Activated T-helper 9 cell treated with anti-CD3 and anti-CD28 coated beads, Interleukin-2, amount 50 U/mL, for 16 hours (primary cell): Measurements from ENCODE around the gene BMP7.

Source experiments
- DNase-seq: peaks from one replicate; pipeline ENCODE4 v3.0.0-alpha.2; 2020; ENCODE audit warnings: low read depth

Gene BMP7

DNA sequence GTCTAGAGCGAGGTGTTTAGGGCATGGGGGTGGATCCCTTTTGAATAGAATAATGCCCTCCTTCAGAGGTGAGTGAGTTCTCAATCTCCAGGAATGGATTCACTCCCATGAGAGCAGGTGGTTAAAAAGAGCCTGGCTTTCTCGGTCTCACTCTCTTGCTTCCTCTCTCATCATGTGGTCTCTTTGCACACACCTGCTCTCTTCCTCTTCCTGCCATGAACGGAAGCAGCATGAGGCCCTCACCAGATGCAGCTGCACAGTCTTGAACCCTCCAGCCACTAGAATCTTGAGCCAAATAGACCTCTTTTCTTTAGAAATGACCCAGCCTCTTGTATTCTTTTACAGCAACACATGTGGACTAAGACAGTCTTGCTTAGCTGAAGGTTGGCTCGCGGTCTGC lies 119.3 kb downstream of the BMP7 start:
- DNase-seq = no peak

DNA sequence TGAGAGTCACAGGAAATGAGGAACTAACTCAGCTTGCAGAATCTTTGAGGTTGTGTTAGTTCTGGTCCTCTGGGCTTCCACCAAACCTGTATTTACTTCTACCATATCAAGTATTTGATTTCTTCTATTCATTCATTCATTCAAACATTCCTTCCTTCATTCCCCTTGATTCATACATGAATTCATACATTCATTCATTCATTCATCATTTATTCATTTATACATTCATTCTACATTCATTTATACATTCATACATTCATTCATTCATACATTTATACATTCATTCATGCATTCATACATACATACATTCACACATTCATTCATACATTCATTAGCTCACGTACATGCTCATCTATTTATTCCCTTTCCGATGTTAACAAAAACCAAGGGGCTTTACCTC lies 120.3 kb downstream of the BMP7 start:
- DNase-seq = no peak

DNA sequence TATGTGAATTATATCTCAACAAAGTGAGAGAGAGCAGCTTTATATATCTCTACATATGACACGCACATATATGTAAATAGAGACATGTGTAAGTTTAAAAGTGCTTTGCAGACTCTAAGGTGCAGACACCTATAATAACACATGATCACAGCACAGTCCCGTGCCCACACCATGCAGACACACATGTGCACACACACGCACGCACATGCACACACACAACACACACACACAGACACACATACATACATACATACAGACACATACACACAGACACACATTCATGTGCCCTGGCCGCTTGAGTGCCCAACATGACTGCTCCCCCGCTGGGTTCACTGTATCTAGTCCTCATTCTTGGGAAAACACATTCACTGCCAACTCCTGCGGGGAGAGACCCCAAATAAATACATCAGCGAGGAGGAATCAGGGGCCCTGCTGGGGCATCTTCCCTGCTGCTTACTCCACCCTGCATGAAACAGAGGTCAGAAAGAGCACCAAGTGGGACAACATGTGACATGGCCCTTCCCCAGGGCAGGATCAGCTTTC lies 121.3 kb downstream of the BMP7 start:
- DNase-seq = no peak

DNA sequence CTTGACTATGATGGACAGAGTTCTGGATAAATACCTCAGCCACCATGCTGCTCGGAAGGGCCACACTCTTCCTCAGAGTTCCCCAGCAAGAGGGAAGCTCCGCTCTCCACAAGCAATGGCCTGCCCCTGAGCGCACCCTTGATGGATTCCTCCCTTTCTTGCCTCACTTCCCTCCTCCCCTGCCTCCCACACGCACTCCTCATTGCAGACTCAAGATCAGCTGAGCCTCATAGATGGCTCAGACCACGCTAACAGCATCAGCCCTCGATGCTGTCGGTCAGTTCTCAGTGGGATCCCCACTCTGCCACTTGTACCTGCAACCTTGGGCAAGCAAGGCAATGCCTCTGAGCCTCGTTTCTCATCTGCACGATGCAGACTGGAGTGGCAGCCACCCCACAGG lies 123.3 kb downstream of the BMP7 start:
- DNase-seq = no peak

DNA sequence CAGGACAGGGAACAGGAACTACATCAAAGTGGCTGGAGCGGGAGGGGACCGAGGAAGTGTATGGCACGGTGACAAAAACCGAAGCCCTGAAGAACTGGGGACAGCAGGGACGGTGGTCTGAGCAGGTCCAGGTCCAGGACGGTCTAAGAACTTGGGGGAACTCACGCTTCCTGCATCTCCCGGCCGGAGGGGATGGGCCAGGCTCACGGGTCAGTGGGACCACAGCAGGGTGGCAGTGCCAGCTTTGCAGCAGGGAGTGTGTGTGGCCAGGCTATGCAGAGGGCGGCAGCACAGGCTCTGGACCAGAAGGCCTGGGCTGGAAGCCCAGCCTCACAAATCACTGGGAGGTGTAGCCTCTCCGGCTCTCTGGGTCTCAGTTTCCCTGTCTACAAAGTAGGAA lies 123.8 kb downstream of the BMP7 start:
- no peak for DNase-seq

DNA sequence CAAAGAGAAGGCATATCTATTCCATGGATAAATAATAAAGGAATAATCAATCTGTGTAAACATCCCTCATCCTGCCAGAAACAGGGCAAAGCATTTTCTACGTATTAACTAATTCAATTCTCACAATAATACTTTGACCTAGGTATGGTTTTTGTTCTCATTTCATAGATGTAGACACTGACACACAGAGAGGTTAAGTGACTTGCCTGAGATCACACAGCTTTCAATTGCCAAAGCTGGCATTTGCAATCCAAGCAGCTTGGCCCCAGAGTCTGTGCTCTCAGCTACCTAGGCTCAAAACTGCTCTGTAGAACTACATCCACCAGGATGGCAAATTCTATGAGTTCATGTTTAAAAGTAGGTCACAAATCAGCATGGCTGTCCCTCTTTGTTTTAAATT lies 124.9 kb downstream of the BMP7 start:
- no peak for DNase-seq

DNA sequence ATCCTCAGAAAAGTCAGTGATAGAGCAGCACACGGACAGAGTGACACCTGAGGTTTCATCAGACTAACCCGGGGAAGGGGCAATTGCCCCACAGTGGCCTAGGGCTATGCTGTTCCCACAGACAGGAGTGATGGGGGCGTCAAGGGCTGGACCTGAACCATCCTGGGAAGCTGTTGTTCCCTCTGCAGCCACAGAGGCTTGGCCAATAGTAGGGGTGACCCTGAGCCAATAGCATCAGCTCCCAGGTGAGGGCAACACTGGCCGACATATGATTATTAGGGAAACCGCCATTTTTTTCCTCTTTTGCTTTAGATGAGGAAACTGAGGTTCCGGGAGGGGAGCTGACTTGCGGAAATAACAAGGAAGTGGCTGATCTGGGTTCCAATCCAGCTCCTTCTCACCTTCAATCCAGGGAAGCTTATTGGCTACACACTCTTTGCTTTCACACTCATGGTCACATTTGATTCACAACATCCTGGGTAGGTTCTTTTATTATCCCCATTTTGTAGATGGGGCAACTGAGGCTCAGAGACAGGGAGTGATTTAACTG lies 126.0 kb downstream of the BMP7 start:
- no peak for DNase-seq

DNA sequence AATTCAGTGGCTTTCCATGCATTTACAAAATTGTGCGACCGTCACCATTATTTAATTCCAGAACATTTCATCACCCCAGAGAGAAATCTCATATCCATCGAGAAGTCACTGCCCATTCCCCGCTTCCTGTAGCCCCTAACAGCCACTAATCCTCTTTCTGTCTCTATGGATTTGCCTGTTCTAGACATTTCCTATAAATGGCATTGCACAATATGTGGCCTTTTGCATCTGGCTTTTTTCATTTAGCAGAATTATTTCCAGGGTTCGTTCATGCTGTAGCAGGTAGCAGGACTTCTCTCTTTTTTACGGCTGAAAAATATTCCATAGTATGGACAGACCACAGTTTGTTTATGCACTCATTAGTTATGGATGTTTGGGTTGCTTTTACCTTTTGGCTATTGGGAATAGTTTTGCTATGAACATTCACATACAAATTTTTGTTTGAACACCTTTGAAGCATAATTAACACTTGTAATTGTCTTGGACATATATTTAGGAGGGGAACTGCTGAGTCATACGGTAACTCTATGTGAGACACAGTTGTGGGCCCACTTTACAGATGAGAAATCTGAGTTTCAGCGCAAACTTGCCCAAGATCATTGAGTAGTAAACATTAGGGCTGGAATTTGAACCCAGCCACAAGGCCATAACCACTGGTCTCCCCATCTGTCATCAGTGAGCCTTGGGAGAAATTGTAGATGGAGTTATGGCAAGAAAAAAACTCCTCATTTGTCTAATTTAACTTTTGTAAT lies 126.9 kb downstream of the BMP7 start:
- DNase-seq = no peak

DNA sequence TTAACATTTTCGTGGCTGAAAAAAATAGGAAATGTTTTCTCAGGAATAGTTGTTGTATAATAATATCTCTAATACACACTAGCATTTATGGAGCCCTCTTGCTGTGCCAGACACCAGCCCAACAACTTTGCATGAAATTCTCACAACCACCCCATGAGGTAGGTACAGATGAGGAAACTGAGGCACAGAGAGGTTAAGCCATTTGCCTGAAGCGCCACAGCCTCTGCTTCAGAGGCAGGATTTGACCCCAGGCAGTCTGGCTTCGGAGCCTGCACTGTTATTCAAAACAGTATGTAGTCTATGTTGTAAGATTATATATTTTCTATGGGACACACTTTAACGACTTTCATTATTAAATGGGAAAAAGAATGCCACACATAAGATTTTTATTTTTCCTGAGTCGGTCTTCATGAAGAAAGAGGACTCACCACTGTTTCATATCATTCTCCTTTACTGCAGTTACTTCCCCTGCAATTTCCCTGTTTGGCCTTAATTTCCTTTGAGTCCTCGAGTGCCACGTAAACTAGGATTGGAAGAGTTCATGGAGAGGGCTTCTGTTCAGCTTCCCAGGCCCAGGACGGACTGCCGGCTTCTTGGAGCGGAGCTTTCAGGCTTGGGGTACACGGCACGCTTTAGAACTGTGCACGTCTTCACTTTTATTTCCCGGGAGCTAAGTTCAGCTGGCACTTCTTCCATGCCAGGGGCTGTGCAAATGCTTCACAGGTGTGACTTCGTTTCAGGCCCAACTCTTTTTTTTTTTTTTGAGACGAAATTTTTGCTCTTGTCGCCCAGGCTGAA lies 128.0 kb downstream of the BMP7 start:
- DNase-seq = no peak

DNA sequence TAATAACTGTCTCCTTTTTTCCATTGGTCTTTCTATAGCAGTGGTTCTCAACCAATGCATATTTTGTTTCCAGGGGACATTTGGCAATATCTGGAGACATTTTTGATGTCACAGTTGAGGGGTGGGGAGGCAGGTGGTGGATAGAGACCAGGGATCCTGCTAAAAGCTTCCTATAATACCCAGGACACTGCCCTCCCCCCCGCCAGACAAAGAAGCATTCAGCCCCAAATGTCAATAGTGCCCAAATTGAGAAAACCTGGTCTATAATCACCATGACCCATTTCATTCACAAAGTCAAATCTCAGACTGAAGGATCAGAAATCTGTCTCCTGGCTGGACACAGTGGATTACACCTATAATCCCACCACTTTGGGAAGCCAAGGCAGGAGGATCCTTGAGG lies 128.8 kb downstream of the BMP7 start:
- no peak for DNase-seq

DNA sequence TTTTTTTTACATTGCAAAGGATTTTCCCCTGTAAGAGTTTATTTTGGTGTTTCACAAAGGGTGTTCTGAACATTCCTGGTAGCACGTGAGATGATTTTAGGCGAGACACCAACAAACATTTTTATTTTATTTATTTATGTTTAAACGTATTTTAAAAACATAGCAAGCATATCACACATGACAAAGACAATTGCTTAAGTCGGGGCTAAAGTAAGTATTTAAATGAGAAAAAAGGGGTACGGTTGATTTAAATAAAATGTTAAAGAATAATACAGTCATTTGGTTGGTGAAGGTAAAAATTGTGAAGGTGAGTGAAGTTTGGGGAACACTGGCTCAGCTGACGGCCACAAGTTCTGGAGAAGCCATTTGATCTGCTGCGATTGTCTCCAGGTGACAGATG lies 129.7 kb downstream of the BMP7 start:
- DNase-seq = no peak

DNA sequence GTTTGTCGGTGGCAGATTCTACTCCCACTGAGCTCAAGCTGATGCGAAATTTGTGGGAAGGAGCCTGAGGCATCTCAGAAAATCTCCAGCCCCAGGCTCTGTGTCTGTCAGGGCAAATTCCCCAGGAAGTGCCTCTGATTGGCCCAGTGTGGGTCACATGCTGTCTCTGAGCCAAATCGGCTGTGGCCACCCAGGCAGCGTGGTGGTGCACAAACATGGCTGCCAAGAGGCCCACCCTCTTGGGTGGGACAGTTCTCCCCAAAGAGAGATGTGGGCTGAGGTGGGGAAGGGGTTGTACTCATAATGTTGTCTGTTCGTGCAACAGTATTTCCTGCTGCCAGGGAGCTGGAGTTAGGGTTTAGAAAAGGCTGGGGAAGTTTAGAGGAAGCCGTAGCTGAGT lies 130.6 kb downstream of the BMP7 start:
- no peak for DNase-seq

DNA sequence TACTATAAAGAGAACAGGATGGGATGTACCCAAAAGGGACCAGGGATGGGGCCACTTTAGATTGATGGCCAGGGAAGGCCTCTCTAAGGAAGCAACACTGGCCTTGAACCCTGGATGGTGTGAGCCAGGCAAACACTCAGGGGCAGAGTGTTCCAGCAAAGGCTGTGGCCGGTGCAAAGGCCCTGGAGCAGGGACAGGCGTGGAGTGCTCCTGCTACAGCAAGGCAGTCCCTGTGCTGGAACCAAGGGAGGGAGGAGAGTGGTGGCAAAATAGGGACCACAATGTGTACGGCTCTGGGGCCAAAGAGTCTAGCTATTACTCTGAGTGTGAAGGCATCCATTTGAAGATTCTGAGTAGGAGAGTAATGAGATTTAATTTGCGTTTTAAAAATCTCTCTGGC lies 131.6 kb downstream of the BMP7 start:
- DNase-seq = no peak

DNA sequence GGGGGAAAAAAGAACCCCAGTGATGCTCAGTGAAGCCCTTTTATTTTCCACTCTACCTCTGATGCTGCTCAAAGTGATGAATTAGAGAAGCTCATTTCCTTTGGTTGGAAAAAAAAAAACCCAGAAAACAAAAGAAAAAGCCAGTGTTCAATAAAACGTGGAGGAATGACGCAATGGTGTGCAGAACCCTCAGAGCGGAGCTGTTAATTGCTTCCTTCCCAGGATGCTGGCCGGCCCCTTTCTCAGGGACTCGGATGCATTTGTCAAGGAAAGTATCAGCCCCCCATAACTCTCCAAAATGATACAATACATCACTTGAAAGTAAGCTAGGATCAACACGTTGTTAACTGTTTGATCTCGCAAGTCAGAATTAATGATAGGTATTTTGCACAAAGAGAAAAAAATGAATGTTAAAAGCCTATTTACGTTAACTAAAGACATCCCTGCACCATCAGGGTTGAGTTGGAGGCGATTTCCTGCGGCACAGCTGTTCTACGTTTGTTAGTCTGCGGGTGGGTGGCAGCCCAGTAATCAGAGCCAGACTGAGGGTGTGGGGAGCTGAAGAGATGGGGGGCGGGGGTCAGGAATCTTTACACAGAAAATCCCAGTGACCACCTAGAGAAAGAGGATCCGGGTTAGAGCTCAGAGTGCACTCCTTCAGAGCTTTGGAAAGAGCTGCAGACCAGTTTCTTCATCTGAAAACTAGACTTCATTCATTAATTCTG lies 132.4 kb downstream of the BMP7 start:
- no peak for DNase-seq

DNA sequence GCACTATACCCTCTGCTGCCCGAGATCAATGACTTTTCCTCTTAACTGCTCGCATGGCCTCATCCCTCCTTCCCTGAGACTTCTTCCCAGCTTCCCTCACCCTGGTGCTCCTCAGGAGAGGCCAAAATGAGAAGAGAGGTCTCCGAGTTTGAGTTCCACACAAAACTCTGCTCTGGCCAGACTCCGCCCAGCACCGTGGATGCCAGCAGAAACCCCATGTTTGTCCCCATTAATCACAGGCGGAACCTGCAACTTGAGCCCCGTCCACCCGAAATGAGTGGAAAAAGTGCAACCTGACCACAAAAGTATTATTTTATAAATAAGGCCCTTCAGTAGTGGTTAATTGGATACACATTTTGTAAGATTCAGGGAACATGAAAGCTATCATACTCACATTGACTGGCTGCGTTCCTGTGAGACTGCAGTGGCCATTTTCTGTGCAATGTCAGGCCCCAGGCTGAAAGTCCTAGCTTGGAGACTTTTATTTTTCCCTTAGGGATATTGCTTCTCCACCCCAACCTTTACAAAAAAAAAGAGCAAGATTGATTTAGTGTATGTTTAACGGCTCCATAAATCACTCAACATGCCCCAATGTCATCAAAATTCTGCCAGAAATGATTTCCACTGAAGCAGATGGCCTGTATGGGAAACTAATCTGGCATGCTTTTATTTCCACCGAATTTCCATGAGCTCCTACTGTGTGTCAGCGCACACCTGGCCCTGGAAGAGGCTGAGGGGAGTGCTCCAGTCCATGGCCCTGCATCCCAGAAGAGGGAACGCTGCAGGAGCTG lies 134.6 kb downstream of the BMP7 start:
- no peak for DNase-seq

DNA sequence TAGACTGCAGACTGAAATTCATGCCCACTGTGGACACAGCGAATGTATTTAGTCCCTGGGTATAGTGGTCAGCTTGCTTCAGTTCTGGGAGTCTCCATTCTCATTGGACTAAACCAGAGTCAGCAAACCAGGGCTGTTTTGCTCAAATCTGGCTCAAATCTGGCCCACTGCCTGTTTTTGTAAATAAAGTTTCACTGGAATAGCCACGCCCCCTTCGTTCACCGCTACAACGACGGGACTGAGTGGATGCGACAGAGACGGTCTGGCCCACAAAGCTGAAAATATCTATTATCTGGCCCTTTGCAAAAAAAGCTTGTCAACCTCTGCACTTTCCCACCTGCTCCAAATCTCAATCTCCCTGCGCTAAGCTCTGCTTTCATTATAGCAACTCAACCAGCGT lies 135.4 kb downstream of the BMP7 start:
- no peak for DNase-seq

DNA sequence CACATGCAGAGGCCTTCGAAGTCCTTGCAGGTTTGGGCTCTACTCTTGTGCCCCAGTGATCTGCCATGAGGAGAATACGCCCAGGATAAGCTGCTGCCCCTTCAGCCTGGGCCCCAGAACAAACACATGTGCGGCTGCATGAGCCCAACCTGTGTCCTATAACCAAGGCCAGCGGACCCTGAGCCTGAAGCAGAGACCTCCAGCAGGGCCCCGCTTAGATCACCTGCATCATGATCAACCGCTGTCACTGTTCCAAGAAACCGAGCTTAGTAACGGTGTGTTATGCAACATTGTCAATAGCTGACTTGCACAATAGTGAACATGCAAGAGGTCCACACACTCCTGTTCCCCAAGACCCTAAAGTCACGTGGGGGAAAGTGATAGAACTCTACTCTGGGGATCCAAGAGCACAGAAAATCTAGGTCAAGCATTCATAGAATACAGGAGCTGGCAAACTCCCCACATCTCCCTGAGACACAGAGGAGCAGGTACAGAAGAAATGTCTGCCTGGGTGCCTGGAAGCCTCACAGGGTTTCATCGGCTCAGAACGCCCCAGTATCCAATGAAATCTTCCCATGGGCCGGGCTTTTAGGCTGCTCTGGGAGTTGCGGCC lies 136.2 kb downstream of the BMP7 start:
- no peak for DNase-seq

DNA sequence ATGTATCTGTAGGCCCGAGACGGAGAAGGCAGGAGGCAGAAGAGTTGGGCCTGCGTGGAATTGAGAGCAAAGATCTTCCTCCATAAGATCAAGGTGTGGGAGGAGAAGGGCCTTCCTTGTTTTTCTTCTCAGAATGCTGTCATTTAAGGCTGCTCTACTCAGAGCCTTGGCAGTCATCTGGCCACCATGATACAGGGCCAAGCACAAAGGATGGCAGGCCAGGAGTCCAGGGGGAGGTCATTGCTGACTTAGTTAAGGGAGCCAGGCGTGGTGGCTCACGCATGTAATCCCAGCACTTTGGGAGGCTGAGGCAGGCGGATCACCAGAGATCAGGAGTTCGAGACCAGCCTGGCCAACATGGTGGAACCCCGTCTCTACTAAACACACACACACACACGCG lies 137.1 kb downstream of the BMP7 start:
- DNase-seq = no peak

DNA sequence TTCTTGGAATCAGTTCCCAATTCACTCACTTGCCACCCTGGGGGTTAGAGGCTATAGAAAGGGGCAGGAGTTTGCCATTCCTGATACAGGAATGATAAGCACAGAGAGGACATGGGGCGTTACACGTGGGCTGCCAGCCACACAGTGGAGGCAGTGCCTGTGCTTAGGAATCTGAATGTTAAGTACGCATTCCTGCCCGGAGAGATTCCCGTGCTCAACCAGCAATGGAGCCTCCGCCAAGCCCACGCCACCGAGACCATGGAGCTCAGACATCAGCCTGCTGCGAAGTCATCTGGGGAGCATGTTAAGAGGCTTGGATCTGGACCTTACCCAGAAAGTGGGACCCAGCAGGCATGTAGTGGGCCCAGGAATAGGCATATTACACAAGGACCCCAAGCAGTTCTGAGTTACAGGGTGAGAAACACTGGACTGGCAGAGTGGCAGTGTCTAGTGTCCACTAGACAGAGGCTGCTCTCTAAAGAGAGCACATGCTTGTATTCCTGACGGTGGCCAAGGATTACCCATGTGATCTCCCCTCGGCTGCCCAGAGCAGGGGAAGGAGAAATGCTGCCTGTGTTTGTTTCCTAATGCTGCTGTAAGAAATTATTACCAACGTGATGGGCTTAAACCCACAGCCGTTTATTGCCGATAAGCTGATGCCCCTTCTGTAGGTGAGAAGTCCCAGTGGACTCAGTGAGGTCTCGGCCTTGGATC lies 138.2 kb downstream of the BMP7 start:
- DNase-seq = no peak

DNA sequence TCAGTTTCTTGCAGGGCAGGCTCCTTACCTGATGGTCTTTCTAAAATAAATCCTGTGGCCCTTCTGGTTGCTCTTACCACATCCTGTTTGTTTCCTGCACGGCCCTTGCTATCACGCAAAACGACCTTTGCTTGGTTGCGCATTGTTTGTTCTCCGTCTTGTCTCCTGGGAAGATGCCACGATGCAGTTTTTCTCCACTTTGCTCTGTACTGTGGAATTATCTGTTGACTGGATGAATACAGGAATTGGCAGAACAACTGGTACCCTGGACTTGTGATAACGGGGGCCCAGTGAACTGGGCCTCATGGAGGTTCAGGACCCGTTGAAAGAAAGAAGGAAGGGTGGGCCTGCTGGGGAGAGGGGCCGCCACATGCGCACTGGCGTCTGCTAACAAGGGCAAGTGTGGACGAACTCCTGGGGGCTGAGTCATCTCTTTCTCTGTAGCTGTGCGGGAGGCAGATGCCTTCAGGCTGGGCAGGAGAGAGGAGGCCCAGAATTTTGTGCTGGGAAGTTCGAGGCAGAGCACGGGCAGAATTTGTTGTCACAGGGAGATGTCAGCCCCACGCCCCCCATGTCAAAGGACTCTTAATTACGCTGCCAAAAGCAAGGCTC lies 139.9 kb downstream of the BMP7 start:
- DNase-seq = no peak
